Osteoblast (primary cell): ENCODE results near the gene COPS3. TPM values are rescaled to one million over a fixed set of nuclear protein-coding genes. Genes with fewer than 3 reads are reported as not detected.

Experiments used
- DNase-seq: peaks from one replicate; pipeline ENCODE4 v3.0.0; 2011; ENCODE audit warnings: low spot score, mixed read lengths; ENCODE audit not compliant: insufficient read length; ENCODE audit errors: missing footprints
- H2AFZ ChIP-seq: 2 replicates; pipeline ENCODE4 v1.6.0; 2011; ENCODE audit warnings: mild to moderate bottlenecking, low read length
- H3K27ac ChIP-seq: 2 replicates; pipeline ENCODE4 v1.5.1; 2011; ENCODE audit warnings: mild to moderate bottlenecking, low read depth, low read length, moderate library complexity
- H3K27me3 ChIP-seq: 2 replicates; pipeline ENCODE4 v1.6.0; 2012; ENCODE audit warnings: mild to moderate bottlenecking, control low read depth, inconsistent platforms, low read length, moderate library complexity; ENCODE audit not compliant: insufficient read depth
- H3K36me3 ChIP-seq: 2 replicates; pipeline ENCODE4 v1.5.1; 2011; ENCODE audit warnings: mild to moderate bottlenecking, low read length, control low read depth, moderate library complexity; ENCODE audit not compliant: insufficient read depth
- H3K4me1 ChIP-seq: 2 replicates; pipeline ENCODE4 v1.5.1; 2011; ENCODE audit warnings: mild to moderate bottlenecking, low read length, control low read depth, moderate library complexity; ENCODE audit not compliant: insufficient read depth
- H3K4me2 ChIP-seq: 2 replicates; pipeline ENCODE4 v1.6.0; 2011; ENCODE audit warnings: mild to moderate bottlenecking, low read length; ENCODE audit not compliant: insufficient read depth
- H3K4me3 ChIP-seq: fragments of 200-600 bp; sonication (generic); 3 replicates; pipeline ENCODE4 v1.5.1; 2012; ENCODE audit warnings: mild to moderate bottlenecking, low read length, inconsistent platforms; ENCODE audit not compliant: insufficient read depth
- H3K79me2 ChIP-seq: 2 replicates; pipeline ENCODE4 v1.6.0; 2012; ENCODE audit warnings: mild to moderate bottlenecking, low read length, control low read depth, inconsistent platforms; ENCODE audit not compliant: insufficient read depth
- H3K9me3 ChIP-seq: 2 replicates; pipeline ENCODE4 v1.5.1; 2011; ENCODE audit warnings: low read depth, low read length, control low read depth
- H4K20me1 ChIP-seq: 2 replicates; pipeline ENCODE4 v1.6.0; 2012; ENCODE audit warnings: mild to moderate bottlenecking, low read length, control low read depth; ENCODE audit not compliant: insufficient read depth
- total RNA-seq: library from RNA; depleted of rRNA; stranded (reverse); fragments of >200 nt; gene quantifications from 2 replicates; pipeline ENCODE4 v1.2.3, GENCODE V29; 2012
- TF ChIP-seq, protein P1 (sequence below): IDR thresholded peaks from 2 replicates; pipeline ENCODE4 v1.5.1; 2011; ENCODE audit warnings: mild to moderate bottlenecking, low read depth, low read length, moderate library complexity; ENCODE audit errors: extremely low read depth

COPS3 gene
- 76.0 and 78.5 TPM in 2 replicates for total RNA-seq

DNA sequence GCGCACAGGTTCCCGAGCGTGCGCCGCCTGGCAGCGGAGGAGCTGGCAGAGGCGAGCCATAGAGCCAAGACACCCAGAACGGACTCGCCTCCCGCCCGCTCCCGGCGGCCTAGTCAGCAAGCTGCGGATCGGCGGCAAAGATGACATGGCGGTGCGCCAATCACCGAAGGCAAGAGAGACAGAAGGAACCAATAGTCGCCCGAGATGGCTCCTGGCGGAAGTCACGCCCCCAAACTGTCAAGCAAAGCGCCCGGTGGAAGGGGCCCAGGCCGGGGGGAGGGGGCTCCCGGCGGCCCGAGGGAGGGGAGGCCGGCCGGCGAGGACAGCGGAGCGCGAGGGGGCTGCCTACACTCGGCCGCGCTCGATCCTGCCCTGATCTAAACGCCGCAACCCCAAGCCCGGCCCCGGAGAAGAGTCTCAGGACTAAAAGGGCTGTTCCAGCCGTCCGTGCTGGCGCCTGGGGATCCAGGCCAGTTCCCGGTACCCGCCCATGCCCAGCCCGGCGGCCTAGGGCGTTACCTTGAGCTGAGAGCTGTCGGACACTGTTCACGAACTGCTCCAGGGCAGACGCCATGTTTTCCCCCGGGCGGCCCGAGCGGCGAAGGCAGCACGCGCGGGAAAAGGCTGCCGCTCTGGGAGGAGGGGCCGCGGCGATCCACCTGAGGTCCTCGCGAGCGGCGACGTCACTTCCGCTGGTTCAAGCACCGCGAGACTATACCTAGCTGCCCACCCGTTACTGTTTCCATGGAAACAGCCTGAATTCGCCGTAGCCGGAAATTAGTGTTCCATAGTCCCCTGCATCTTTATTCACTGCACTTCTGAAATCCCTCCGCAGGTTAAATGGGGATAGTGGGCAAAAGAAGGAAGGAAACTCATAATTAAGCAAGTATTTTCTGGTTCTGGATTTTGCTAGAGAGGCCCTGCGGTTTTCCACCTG is at the start of gene COPS3:
Gene COPS3 (minus strand): TSS at position 634 of the 937 bp plus-strand sequence. CDS start 60 bp downstream, at position 574.
- Histone ChIP-seq H3K4me1 (peaks cover 15% of the 10 kb centered on the region), H3K36me3 (peaks cover 6% of the 10 kb centered on the region), H2AFZ (peak within 1 kb of the TSS; percentile 96), H3K4me2 (peak within 1 kb of the TSS; percentile 97), H3K79me2 (peaks cover 45% of the 10 kb centered on the region), H3K9me3 (no peaks in the 10 kb centered on the region), H3K27me3 (no peaks in the 10 kb centered on the region), H3K4me3 (peak within 1 kb of the TSS; percentile 98), H3K27ac (peak within 1 kb of the TSS; percentile 79), H4K20me1 (peaks cover 34% of the 10 kb centered on the region)
- peak; percentile 98 for DNase-seq
- TF ChIP-seq, protein P1, sequence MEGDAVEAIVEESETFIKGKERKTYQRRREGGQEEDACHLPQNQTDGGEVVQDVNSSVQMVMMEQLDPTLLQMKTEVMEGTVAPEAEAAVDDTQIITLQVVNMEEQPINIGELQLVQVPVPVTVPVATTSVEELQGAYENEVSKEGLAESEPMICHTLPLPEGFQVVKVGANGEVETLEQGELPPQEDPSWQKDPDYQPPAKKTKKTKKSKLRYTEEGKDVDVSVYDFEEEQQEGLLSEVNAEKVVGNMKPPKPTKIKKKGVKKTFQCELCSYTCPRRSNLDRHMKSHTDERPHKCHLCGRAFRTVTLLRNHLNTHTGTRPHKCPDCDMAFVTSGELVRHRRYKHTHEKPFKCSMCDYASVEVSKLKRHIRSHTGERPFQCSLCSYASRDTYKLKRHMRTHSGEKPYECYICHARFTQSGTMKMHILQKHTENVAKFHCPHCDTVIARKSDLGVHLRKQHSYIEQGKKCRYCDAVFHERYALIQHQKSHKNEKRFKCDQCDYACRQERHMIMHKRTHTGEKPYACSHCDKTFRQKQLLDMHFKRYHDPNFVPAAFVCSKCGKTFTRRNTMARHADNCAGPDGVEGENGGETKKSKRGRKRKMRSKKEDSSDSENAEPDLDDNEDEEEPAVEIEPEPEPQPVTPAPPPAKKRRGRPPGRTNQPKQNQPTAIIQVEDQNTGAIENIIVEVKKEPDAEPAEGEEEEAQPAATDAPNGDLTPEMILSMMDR = no peak

DNA sequence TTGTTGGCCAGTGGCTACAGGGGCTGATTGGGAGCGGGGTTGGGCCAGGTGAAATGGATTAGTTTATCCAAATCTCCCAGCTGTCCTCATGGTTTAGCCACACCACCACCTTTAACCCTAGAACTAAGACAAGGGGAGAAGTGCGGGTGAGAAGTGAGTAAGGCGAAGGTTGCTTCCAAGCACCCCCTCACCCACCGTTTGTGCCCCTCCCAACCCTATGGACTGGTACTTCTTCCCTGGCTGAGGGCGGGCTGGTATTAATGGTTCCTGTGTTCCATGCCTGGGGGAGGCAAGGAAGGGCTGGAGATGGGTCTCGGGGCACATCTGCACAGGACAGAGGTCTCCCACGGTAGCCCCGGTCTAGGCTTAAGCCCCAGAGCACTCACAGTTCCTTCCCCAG is 47.2 kb upstream of the COPS3 start:
- Histone ChIP-seq H3K4me3 (no peak overlapping the region), H4K20me1 (no peaks in the 10 kb centered on the region), H3K27ac (no peak overlapping the region), H3K27me3 (no peaks in the 10 kb centered on the region), H3K4me2 (no peak overlapping the region), H3K9me3 (no peaks in the 10 kb centered on the region), H2AFZ (no peak overlapping the region), H3K79me2 (no peaks in the 10 kb centered on the region), H3K4me1 (peaks cover 6% of the 10 kb centered on the region), H3K36me3 (no peaks in the 10 kb centered on the region)
- TF ChIP-seq, protein P1 = no peak
- peak; percentile 51 for DNase-seq

- Histone ChIP-seq H3K27me3 (no peaks in the 10 kb centered on the region), H3K27ac (no peak overlapping the region), H3K79me2 (no peaks in the 10 kb centered on the region), H4K20me1 (no peaks in the 10 kb centered on the region), H3K4me1 (peaks cover 6% of the 10 kb centered on the region), H3K9me3 (no peaks in the 10 kb centered on the region), H3K4me3 (no peak overlapping the region), H3K36me3 (no peaks in the 10 kb centered on the region), H3K4me2 (no peak overlapping the region), H2AFZ (no peak overlapping the region)
- TF ChIP-seq, protein P1 = no peak
- peak; percentile 26 for DNase-seq
Observed at GRCh38 chr17:17326275-17326875, 45.3 kb upstream of the COPS3 start.

DNA sequence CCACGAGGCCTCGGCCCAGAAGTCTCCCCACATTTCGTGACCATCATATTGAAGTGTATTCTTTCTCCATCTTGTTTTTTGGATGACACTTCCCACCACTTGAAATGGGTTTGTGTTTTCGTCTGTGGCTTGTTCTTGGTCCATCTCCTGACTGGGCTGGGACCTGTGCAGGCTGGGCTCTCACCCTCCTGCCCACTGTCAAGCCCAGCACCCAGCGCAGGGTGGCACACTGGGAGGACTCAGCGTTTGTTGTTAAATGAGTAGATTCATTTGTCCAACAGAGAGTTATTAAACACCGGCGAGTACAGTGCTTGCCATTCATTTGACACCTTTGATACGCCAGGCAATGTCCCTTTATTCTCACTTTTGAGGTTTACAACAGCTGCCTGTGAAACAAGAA is 44.8 kb upstream of the COPS3 start:
- no peak overlapping the region for H2AFZ ChIP-seq

More for the DNA sequence above, 44.8 kb upstream of the COPS3 start:
- Histone ChIP-seq H3K4me1 (peaks cover under 1% of the 10 kb centered on the region), H3K27ac (no peak overlapping the region), H3K36me3 (no peaks in the 10 kb centered on the region), H3K4me3 (no peak overlapping the region), H3K27me3 (no peaks in the 10 kb centered on the region), H3K4me2 (no peak overlapping the region), H3K9me3 (no peaks in the 10 kb centered on the region), H3K79me2 (no peaks in the 10 kb centered on the region), H4K20me1 (no peaks in the 10 kb centered on the region)
- TF ChIP-seq, protein P1 = no peak
- no peak for DNase-seq
